Breast epithelium (tissue), 4 donors: ENCODE results near the gene FRK. TPM values are rescaled to one million over a fixed set of nuclear protein-coding genes. Genes with fewer than 3 reads are reported as not detected.

Experiments used
- DNase-seq, 2 donors: peaks; one replicate each; pipeline ENCODE4 v3.0.0-alpha.2; 2019; ENCODE audit warnings: low spot score in 2 of 2
- H3K27ac ChIP-seq, 2 donors: fragments of 200-600 bp; sonication (generic) in 1 of 2; one replicate each; pipeline ENCODE4 v1.5.1; 2016 to 2019; ENCODE audit warnings: mild to moderate bottlenecking in 1 of 2
- H3K27me3 ChIP-seq, 2 donors: fragments of 200-600 bp; sonication (generic) in 1 of 2; one replicate each; pipeline versions ENCODE4 v1.5.1 to v1.6.0; 2017 to 2019; ENCODE audit warnings: control low read depth in 1 of 2, mild to moderate bottlenecking in 1 of 2
- H3K36me3 ChIP-seq: fragments of 200-600 bp; one replicate; pipeline ENCODE4 v1.5.1; 2019
- H3K4me1 ChIP-seq, 2 donors: fragments of 200-600 bp; sonication (generic); one replicate each; pipeline ENCODE4 v1.5.1; 2016 to 2019; ENCODE audit warnings: control low read depth in 1 of 2
- H3K4me3 ChIP-seq, 3 donors: fragments of 200-600 bp; sonication (generic); 1 replicate in 2 of 3; 2 replicates in 1 of 3; pipeline ENCODE4 v1.5.1; 2016 to 2019; ENCODE audit warnings: mild to moderate bottlenecking in 3 of 3, moderate library complexity in 2 of 3
- H3K9me3 ChIP-seq, 2 donors: fragments of 200-600 bp; sonication (generic) in 1 of 2; one replicate each; pipeline ENCODE4 v1.5.1; 2016 to 2019; ENCODE audit warnings: control low read depth in 1 of 2
- CTCF ChIP-seq, 3 donors: fragments of 450-650 bp; IDR thresholded peaks; one replicate each; pipeline ENCODE4 v1.5.1; 2016 to 2017; ENCODE audit warnings: antibody characterized with exemption in 3 of 3, mild to moderate bottlenecking in 3 of 3, moderate library complexity in 3 of 3
- POLR2A ChIP-seq: fragments of 450-650 bp; IDR thresholded peaks from one replicate; pipeline ENCODE4 v1.6.1; 2016; ENCODE audit warnings: antibody characterized with exemption, mild to moderate bottlenecking, moderate library complexity
- POLR2AphosphoS5 ChIP-seq, 3 donors: sonication (generic); formaldehyde crosslinking; IDR thresholded peaks; one replicate each; pipeline ENCODE4 v1.6.1; 2017; ENCODE audit warnings: antibody characterized with exemption in 3 of 3
- intact Hi-C: fragments of 100-400 bp; cut with DNase I; formaldehyde crosslinking; loops from one replicate; pipeline ENCODE4 v1.15.1; 2023; ENCODE audit warnings: low total_unique reads
- total RNA-seq, 3 donors: library from RNA; depleted of rRNA; stranded (reverse); fragments of >200 nt; gene quantifications; one replicate each; pipeline ENCODE4 v1.1.0, GENCODE V29; 2016

The FRK gene
- total RNA-seq, 3 donors from 2014 or later = 0.64 to 10.5 (median 5.9) TPM

GRCh38 chr6:116029535-116029934 lies 31.2 kb downstream of the FRK start:
- DNase-seq = no peak
- Histone ChIP-seq H3K27me3 (no peaks in the 10 kb centered on the region), H3K4me1 (no peaks in the 10 kb centered on the region), H3K36me3 (no peaks in the 10 kb centered on the region), H3K9me3 (no peaks in the 10 kb centered on the region), H3K27ac (no peak overlapping the region), H3K4me3 (no peak overlapping the region)
- intact Hi-C loops = no loop called here
- no peak for TF ChIP-seq CTCF (IDR thresholded peaks at IDR 0.05)
- TF ChIP-seq POLR2AphosphoS5 (IDR thresholded peaks at IDR 0.05) = no peak
- no peak for TF ChIP-seq POLR2A

- intact Hi-C loops = no loop called here
- Histone ChIP-seq H3K36me3 (no peaks in the 10 kb centered on the region), H3K4me3 (no peak overlapping the region), H3K9me3 (no peaks in the 10 kb centered on the region), H3K27me3 (no peaks in the 10 kb centered on the region), H3K4me1 (no peaks in the 10 kb centered on the region), H3K27ac (no peak overlapping the region)
- no peak for DNase-seq
- TF ChIP-seq POLR2AphosphoS5 (IDR thresholded peaks at IDR 0.05) (no peak), CTCF (IDR thresholded peaks at IDR 0.05) (no peak)
These were observed 32.5 kb downstream of the FRK start for GRCh38 chr6:116028233-116028632.

- Histone ChIP-seq H3K9me3 (no peaks in the 10 kb centered on the region), H3K27ac (no peak overlapping the region), H3K36me3 (no peaks in the 10 kb centered on the region), H3K4me3 (no peak overlapping the region), H3K4me1 (no peaks in the 10 kb centered on the region), H3K27me3 (no peaks in the 10 kb centered on the region)
- no peak for DNase-seq
- no peak for TF ChIP-seq POLR2A
- no peak for TF ChIP-seq POLR2AphosphoS5 (IDR thresholded peaks at IDR 0.05)
- no peak for TF ChIP-seq CTCF (IDR thresholded peaks at IDR 0.05)
- intact Hi-C loops = no loop called here
These were observed 32.9 kb downstream of the FRK start for GRCh38 chr6:116027801-116028200.

- intact Hi-C loops = no loop called here
- Histone ChIP-seq H3K27ac (no peak overlapping the region), H3K4me1 (no peaks in the 10 kb centered on the region), H3K4me3 (no peak overlapping the region), H3K9me3 (no peaks in the 10 kb centered on the region), H3K36me3 (no peaks in the 10 kb centered on the region), H3K27me3 (no peaks in the 10 kb centered on the region)
- TF ChIP-seq CTCF (IDR thresholded peaks at IDR 0.05) (no peak), POLR2AphosphoS5 (IDR thresholded peaks at IDR 0.05) (no peak), POLR2A (no peak)
- DNase-seq = no peak
These were observed 35.3 kb downstream of the FRK start for GRCh38 chr6:116025405-116025804.

GRCh38 chr6:116022841-116023445 lies 37.7 kb downstream of the FRK start:
- intact Hi-C loops = no loop called here
- Histone ChIP-seq H3K4me1 (no peaks in the 10 kb centered on the region), H3K9me3 (no peaks in the 10 kb centered on the region), H3K4me3 (no peak overlapping the region), H3K27ac (no peak overlapping the region), H3K27me3 (no peaks in the 10 kb centered on the region), H3K36me3 (no peaks in the 10 kb centered on the region)
- TF ChIP-seq CTCF (IDR thresholded peaks at IDR 0.05) = no peak
- no peak for TF ChIP-seq POLR2AphosphoS5 (IDR thresholded peaks at IDR 0.05)
- TF ChIP-seq POLR2A = no peak
- DNase-seq = no peak
